H1 (cell line): ENCODE measurements around the gene PGPEP1. TPM values are rescaled to one million over a fixed set of nuclear protein-coding genes. Genes with fewer than 3 reads are reported as not detected.

Experiments
- ASH2L ChIP-seq: fragments of 200-600, 300-600 bp; sonication (generic); IDR thresholded peaks from one replicate; pipeline ENCODE4 v1.7.1; 2017; ENCODE audit warnings: low read length
- BACH1 ChIP-seq: IDR thresholded peaks from 2 replicates; pipeline ENCODE4 v1.6.1; 2012; ENCODE audit warnings: low read length, improper control_type of control experiment
- CBX5 ChIP-seq: fragments of 300-800, 300-1000 bp; sonication (generic); IDR thresholded peaks from 2 replicates; pipeline ENCODE4 v1.7.1; 2016; ENCODE audit warnings: antibody characterized with exemption, low read length, low read depth
- CBX8 ChIP-seq: fragments of 300-800, 300-1000 bp; sonication (generic); IDR thresholded peaks from 2 replicates; pipeline ENCODE4 v1.7.1; 2016; ENCODE audit warnings: low read depth, low read length, borderline replicate concordance
- EGR1 ChIP-seq: IDR thresholded peaks from 2 replicates; pipeline ENCODE4 v1.6.1; 2011; ENCODE audit warnings: low read depth, low read length, borderline replicate concordance
- EZH2 ChIP-seq: fragments of 200-600 bp; sonication (generic); IDR thresholded peaks from 2 replicates; pipeline ENCODE4 v1.7.1; 2012; ENCODE audit warnings: low read depth, mild to moderate bottlenecking, moderate library complexity, low read length, inconsistent platforms; ENCODE audit not compliant: severe bottlenecking
- GABPA ChIP-seq: IDR thresholded peaks from 2 replicates; pipeline ENCODE4 v1.6.1; 2011; ENCODE audit warnings: mild to moderate bottlenecking, low read length, moderate library complexity, borderline replicate concordance; ENCODE audit not compliant: insufficient read depth
- GTF2F1 ChIP-seq: IDR thresholded peaks from 2 replicates; pipeline ENCODE4 v1.6.1; 2012; ENCODE audit warnings: low read depth, low read length, improper control_type of control experiment, borderline replicate concordance
- KDM5A ChIP-seq: fragments of 200-600 bp; IDR thresholded peaks from 2 replicates; pipeline ENCODE4 v1.7.1; 2012; ENCODE audit warnings: mild to moderate bottlenecking, low read length, inconsistent platforms, mixed read lengths
- MAFK ChIP-seq: IDR thresholded peaks from 2 replicates; pipeline ENCODE4 v1.6.1; 2012; ENCODE audit warnings: low read depth, mild to moderate bottlenecking, improper control_type of control experiment, low read length
- NRF1 ChIP-seq: IDR thresholded peaks from 2 replicates; pipeline ENCODE4 v1.6.1; 2011; ENCODE audit warnings: mild to moderate bottlenecking, low read depth, low read length, improper control_type of control experiment
- PHF8 ChIP-seq: fragments of 200-600 bp; sonication (generic); conservative IDR thresholded peaks from 2 replicates; pipeline ENCODE4 v1.7.1; 2012; ENCODE audit warnings: low read depth, mild to moderate bottlenecking, inconsistent platforms, low read length, moderate library complexity
- POLR2A ChIP-seq, 2 experiments: IDR thresholded peaks; 1 replicate in 1 of 2; 2 replicates in 1 of 2; pipeline ENCODE4 v1.6.1; 2011; ENCODE audit warnings: low read depth in 2 of 2, low read length in 2 of 2, mild to moderate bottlenecking in 2 of 2; ENCODE audit errors: control extremely low read depth in 1 of 2
- RFX5 ChIP-seq: IDR thresholded peaks from 2 replicates; pipeline ENCODE4 v1.6.1; 2011; ENCODE audit warnings: low read depth, low read length, improper control_type of control experiment, borderline replicate concordance
- SP4 ChIP-seq: IDR thresholded peaks from 2 replicates; pipeline ENCODE4 v1.6.1; 2012; ENCODE audit warnings: low read length, inconsistent platforms
- SUZ12 ChIP-seq: fragments of 200-600 bp; sonication (generic); IDR thresholded peaks from 2 replicates; pipeline ENCODE4 v1.6.1; 2012; ENCODE audit warnings: mild to moderate bottlenecking, inconsistent platforms, low read length, moderate library complexity, mixed read lengths
- TAF1 ChIP-seq: IDR thresholded peaks from 2 replicates; pipeline ENCODE4 v1.6.1; 2011; ENCODE audit warnings: mild to moderate bottlenecking, low read depth, low read length
- TAF7 ChIP-seq: optimal IDR thresholded peaks from 2 replicates; pipeline ENCODE3; 2011; ENCODE audit warnings: low read depth, mild to moderate bottlenecking, inconsistent platforms, low read length, moderate library complexity, borderline replicate concordance
- TCF12 ChIP-seq: IDR thresholded peaks from 2 replicates; pipeline ENCODE4 v1.6.1; 2011; ENCODE audit warnings: low read depth, mild to moderate bottlenecking, low read length
- TEAD4 ChIP-seq: IDR thresholded peaks from 2 replicates; pipeline ENCODE4 v1.6.1; 2012; ENCODE audit warnings: low read depth, low read length, inconsistent platforms, mixed read lengths
- ZNF274 ChIP-seq: IDR thresholded peaks from 2 replicates; pipeline ENCODE4 v1.7.0; 2012; ENCODE audit warnings: low read length, borderline replicate concordance; ENCODE audit errors: extremely low read depth
- polyA plus RNA-seq, 7 experiments: library from polyadenylated mRNA; depleted of rRNA in 3 of 7; stranded (reverse) in 5 of 7; unstranded in 2 of 7; fragments of >200 nt in 5 of 7; fragments of 200-250 nt in 2 of 7; gene quantifications; 1 replicate in 5 of 7; 2 replicates in 1 of 7; 4 replicates in 1 of 7; pipeline versions ENCODE4 v1.2.1 to v1.2.3, GENCODE V29; 2011 to 2013; ENCODE audit warnings: missing spikeins in 2 of 7, mixed read lengths in 2 of 7
- total RNA-seq: library from RNA; stranded (reverse); fragmentation: NEBNext Ultra II Directional; extraction: Animal tissue kit (Norgen Biotek cat#: 25700); gene quantifications from 2 replicates; pipeline ENCODE4 v1.2.1, GENCODE V29; 2021
- TF ChIP-seq, protein P1 (sequence below): IDR thresholded peaks from 2 replicates; pipeline ENCODE4 v1.6.1; 2012; ENCODE audit warnings: inconsistent platforms
- TF ChIP-seq, protein P2 (sequence below): IDR thresholded peaks from 2 replicates; pipeline ENCODE4 v1.6.1; 2011; ENCODE audit warnings: low read length, improper control_type of control experiment

PGPEP1 gene
- total and polyA plus RNA-seq, 2 of the 8 experiments (the other 6 are each of a cell fraction or from before 2014, with no cell fraction given), result 17.0 to 33.4 TPM

DNA sequence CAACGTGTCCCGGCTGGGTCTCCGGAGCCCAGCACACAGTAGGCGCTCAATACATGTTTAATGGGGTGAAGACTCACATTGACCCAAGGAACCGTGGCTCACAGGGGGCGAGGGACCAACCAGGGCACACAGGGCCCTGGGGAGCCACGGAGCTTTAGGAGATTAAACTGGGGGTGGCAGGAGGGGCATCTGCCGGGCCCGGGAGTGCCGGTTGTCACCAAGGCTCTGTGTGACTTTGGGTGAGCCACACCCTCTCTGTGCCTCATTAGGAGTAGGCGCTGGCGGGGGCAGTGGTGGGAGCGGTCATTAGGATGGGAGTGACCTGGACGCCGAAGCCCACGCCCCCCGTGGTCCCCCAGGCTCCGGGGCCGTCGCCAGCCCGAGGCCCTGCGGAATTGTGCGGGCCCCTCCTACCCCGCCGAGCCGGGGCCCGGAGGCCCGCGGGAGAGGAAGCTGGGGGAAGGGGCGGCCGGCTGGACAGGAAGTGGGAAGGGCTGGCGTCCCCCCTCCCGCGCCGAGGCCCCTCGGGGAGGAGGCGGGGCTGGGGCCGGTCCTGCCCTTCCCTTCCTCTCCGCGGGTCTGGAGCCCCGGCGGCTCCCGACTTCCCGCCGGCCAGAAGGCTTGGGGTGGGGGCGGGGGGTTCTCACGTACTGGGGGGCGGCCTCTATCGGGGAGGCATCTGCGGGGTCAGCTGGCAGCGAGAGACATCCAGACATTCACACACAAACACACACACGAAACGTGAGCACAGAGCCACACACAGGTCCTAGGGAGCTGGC is 77.0 kb downstream of the PGPEP1 start (continued):
- TF ChIP-seq CBX5 (no peak), TCF12 (no peak), TAF7 (no peak), KDM5A (no peak), GABPA (peak; percentile 80; the same call in 1 of the 2 replicates), EZH2 (no peak), PHF8 (0 out of 2 replicates have a peak, but pooled peaks have one; percentile 42), TAF1 (no peak), TEAD4 (no peak), NRF1 (no peak), CBX8 (no peak), MAFK (no peak), RFX5 (no peak), SUZ12 (no peak), EGR1 (peak; percentile 67), POLR2A (IDR thresholded peaks at IDR 0.05; ENCODE audit: control extremely low read depth in 1 of 2, low read depth in 2 of 2, low read length in 2 of 2) (no peak), BACH1 (peak; percentile 7; the same call in 1 of the 2 replicates), ASH2L (peak; percentile 26), ZNF274 (no peak), GTF2F1 (no peak), SP4 (0 out of 2 replicates have a peak, but pooled peaks have one; percentile 31)
- TF ChIP-seq, protein P1, sequence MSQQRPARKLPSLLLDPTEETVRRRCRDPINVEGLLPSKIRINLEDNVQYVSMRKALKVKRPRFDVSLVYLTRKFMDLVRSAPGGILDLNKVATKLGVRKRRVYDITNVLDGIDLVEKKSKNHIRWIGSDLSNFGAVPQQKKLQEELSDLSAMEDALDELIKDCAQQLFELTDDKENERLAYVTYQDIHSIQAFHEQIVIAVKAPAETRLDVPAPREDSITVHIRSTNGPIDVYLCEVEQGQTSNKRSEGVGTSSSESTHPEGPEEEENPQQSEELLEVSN, result peak; percentile 73
- TF ChIP-seq, protein P2, sequence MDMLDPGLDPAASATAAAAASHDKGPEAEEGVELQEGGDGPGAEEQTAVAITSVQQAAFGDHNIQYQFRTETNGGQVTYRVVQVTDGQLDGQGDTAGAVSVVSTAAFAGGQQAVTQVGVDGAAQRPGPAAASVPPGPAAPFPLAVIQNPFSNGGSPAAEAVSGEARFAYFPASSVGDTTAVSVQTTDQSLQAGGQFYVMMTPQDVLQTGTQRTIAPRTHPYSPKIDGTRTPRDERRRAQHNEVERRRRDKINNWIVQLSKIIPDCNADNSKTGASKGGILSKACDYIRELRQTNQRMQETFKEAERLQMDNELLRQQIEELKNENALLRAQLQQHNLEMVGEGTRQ, result no peak
